GM18870 (cell line): ENCODE data around the gene SORCS1.

Experiments used
- ATAC-seq: cut with Tn5 transposase; IDR thresholded peaks from one replicate; pipeline ENCODE4 v1.9.1; 2021; ENCODE audit warnings: moderate library complexity; ENCODE audit not compliant: unreplicated experiment

SORCS1 gene

DNA sequence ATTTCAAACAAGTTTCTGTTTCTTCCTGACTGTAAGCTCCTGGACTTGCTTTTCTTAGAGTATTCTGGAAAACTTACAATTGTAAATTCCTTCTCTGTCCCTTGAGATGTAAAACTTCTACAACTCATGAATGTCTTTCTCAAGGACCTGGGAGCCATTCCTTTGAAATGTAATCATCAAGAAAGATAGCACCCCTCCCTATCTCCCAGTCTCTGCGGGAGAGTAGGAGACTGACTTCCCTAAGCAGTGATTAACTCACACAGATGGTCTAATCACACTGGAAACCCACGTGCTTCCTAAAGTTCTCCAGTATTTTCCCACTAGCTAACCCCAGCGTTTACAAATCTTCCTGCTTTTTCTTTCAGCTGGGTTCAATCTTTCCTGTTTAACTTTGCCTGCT lies 549.4 kb downstream of the SORCS1 start:
- ATAC-seq = no peak

DNA sequence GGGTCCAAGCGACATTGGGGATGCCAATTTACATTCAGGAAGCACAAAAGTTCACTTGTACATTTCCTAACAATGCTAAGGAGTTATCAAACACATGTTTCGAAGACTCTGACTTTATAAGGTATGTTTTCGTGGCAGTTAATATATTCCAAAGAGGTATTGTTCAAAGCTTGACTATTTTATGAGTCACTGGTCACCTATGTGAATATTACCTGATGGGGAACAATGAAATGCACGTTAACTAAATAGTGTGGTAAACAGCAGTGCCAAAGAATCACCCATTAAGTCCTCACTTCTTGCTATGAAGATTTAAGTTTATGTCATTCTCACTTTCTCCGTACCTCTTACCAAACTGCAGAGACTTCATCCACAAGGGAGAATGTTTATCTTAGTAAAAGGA lies 550.2 kb downstream of the SORCS1 start:
- no peak for ATAC-seq

GRCh38 chr10:106612381-106612780 lies 552.1 kb downstream of the SORCS1 start:
- ATAC-seq = no peak

DNA sequence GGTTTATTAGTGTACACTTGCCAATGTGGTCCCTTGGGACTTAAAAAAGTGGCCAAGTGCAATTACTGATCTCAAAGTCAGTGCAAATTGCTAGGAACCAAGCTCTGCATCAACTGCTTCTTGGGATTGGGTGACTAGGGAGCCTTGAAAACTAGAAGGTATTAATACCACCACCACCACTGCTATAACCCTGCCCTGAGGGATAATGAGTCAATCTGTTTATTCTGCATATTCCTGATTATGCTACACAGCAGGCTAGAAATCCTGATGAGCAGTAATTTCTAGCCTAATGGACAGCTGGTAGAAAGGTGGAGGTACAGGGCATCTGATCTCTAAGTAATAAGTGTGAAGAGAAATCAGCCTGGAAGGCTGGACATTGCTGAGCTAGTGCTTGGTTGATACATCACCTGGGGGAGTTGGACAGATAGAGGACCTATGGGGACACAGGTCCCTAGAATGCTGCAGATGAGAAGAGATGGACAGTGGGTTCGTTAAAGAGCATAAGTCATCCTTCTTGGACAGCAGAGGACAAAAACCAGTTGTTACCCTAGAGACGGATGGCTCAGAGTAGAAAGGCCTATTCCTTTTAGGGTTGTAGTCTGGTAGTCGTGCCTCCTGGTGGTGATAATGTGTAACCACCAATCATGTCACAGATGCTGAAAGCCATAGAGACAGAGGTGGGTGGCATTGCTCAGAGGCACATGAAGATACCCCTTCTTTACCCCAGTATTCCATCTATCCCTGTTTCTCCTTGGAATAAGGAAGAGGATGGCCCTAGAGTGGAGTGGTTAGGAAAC lies 554.8 kb downstream of the SORCS1 start:
- no peak for ATAC-seq

DNA sequence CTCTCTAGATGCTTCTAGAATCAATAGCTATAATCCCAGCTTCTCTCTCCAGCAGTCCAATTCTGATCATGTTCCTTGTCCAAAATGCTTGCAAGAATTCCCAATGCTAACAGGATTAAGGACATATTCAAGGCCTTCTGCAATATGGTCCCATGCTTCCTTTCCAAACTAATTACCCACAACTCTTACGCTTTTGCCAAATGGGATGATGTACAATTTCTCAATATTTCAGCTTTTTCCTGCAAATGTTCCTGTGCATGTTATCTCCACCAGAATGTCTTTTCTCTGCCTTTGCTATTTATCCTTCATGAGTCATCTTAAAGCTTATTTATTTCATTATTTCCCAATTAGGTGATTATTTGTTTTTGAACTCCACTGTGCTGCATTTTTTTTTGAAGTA lies 556.4 kb downstream of the SORCS1 start:
- ATAC-seq = no peak

- ATAC-seq = no peak
Measured at GRCh38 chr10:106595281-106595680, 569.2 kb downstream of the SORCS1 start.

- no peak for ATAC-seq
Measured at GRCh38 chr10:106593876-106594275, 570.6 kb downstream of the SORCS1 start.

DNA sequence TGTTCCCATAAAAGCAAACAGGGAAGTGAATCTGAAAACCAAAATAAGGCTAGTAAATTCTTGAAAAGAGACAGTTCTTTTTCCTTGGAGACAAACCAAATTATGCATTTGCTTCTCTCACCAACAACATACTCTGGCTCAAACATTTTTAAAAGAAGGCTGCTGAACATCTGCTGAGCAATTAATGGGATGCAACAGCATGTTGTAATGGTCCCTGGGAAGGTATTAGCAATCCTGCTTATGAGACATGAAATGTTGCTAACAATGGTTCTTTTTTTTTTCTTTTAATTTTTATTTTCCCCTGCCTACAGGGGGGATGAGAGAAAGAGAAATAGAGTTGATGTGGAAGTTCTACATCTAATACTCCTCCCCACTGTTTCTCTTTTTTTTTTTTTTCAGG lies 572.1 kb downstream of the SORCS1 start:
- no peak for ATAC-seq

DNA sequence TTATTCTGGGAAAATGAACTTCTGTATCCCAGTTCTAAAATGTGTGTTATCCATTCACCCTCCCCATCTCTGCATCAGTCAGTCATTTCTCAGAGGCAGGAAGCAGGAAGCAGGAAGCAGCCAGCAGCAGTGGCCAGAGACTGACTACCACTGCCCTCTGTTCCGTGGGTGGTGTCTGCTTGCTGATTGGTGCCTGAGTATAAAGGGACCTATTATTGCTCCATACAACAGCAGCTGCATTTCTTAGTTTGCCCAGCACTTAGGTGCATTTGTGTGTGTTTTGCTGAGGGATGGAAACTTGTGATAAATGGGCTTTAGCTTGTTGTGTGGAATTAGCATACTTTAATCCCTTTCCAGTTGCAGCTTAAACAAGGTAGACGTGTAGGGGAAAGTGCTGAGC lies 582.2 kb downstream of the SORCS1 start:
- no peak for ATAC-seq

DNA sequence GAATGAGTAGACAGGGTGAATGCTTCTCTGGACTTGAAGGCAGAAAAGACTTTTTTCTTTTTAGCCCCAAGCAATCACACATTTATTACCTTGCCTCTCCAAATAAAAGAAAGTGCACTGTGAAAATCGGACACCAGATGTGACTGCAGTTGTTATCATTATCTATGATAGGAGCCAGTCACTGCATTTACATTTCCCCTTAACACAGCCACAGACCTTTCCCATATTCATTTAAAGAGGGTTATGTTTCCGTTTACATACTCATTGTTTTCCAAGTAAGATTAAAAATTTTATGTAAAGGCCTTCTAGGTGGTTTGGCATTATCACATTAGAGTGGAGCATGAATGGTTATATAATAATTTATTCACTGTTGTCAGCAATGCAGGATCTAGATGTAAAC lies 586.8 kb downstream of the SORCS1 start:
- ATAC-seq = no peak

- no peak for ATAC-seq
Measured at GRCh38 chr10:106577266-106577665, 587.2 kb downstream of the SORCS1 start.

DNA sequence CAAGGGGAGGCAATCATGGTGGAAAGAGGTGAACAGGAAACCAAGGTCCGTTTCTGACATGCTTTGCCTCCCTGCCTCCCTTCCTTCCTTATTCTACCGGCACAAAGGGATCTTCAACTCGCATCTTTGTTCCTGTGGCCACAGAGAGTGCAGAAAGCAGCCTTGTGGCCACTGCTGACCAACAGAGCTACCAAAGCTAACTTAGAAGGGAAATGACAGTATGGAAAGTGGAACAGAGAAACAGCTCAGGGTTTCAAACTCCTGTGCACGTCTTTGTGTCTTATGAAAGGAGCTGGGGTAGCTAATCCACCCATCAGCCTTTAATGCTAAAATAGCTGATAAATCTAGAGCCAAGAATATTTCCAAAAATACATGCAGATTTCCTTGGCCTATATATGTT lies 588.0 kb downstream of the SORCS1 start:
- ATAC-seq = peak; percentile 69

- ATAC-seq = no peak
Measured at GRCh38 chr10:106573106-106573505, 591.4 kb downstream of the SORCS1 start.

DNA sequence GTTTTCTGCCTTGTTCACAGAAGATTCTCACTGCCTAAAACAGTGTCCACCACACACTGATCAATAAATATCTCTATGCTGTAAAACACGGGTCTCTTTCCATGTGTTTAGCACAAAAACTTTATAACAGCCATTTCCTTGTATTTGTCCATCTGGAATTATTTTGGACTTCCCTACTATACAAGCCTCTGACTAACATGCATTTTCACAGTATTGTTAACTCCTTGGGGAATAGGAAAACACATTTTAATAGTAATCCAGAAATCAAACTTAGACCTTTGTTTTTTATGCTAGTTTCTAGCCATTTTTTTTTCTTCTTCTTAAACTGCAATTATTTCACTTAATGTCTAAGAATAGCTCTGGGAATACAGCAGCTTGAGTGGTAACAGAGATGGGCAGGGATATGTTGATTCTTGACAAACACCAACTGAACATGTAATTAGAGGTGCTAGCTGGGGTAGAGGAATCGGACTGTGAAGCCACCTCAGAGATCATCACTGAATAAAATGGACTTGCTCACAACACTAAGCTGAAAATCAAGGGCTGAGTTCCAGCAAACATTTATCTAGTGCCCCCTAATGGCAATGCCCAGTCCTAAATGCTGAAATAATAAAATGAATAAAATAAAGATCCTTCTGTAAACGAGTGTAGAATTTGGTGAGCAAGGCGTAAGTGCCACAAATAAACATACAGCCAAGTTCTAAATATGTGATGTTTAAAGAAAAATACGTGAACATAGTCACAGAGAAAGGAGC lies 593.1 kb downstream of the SORCS1 start:
- ATAC-seq = no peak

DNA sequence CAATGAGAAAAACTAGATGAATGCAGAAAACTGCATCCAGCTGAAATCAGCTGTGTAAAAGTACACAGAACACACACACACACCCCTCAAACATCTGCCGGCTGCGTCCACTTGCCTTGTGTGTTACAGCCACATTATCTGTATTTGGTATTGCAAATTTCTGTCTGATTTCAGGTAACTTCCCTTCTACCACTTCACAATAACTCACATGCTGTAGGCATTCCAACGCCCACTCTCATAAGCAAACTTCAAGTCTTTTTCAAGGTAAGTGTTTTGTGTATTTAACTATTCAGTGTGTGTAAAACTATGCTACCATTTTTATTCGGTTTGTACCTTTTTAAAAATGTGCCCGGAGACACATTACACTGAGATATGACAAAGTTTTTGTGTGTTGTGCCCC lies 594.2 kb downstream of the SORCS1 start:
- no peak for ATAC-seq

DNA sequence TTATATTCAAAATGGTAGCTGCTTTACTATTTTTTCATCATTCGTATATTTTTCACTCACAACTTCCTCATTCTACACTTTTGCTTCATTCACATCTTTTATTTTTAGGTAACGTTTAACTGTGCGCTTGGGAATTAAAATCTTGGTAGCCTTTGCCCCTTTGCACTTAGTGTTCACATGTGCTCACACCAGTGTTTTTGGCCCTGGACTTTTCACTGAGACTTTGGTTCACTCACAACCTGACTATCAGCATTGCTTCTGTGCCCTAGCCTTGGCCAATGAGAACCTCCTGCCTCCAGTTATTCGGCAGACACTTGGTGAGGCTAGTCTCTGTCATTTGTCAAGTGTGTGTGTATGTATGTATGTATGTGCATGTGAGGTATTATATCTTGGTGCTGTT lies 596.9 kb downstream of the SORCS1 start:
- no peak for ATAC-seq

DNA sequence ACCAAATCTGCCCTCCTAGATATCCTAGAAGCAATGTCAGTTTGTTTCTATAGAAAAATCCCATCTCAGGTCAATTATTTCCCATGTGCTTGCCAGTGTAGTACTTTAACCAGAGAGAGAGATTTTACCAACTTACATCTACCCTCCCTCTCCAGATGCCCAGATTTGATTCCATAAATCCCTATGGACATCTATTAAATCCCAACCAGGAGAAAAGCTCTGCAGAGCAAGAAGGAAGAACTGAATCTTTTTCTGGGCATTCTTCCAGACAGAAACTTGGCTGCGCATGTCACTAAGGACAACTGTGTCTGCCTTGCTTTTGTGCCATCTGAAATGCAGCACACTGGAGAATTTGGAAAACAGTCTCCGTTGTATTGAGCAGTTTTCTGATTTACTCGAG lies 597.6 kb downstream of the SORCS1 start:
- ATAC-seq = no peak

DNA sequence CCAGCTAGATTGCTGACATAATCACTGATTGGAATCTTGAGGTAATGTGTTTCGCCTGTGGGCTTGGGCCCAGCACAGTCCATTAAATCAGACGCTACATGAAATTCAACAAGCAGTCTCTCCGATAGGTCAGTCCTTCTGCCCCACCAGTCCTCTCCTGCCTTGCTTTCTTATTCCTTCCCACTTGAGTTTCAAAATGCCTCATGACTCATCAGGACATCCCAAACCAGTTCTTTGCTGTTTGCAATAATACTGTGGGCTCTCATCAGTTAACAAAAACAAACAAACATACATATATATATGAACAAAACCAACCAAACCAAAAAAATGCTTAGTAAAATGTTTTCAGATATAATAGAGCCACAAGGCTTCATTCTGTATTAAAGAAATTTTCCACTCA lies 599.0 kb downstream of the SORCS1 start:
- no peak for ATAC-seq

DNA sequence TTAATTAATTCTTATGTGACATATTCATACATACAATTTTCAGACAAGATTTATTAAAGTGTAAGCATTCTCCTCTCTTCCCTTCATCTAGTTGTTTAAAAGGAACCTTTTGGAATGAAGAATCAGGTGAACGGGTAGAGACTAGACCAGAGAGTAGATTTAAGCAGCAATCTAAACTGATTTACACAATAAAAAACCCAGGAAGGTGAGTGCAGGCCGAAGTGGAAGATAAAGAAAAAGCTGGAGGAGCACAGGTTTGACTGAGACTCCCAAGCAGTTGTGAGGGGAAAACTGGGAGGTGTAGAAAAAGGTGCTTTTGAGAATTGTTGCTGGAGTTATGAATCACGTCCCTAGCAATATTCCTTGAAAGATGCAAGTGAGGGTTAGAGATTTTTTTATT lies 601.1 kb downstream of the SORCS1 start:
- no peak for ATAC-seq

GRCh38 chr10:106560925-106561640 lies 603.4 kb downstream of the SORCS1 start:
- no peak for ATAC-seq

- ATAC-seq = no peak
Measured at GRCh38 chr10:106559442-106559841, 605.1 kb downstream of the SORCS1 start.
